KMS-11 (cell line): Measurements from ENCODE around the gene ASZ1.

Experiments used
- H2AFZ ChIP-seq: fragments of 200-600 bp; sonication (generic); 2 replicates; pipeline ENCODE4 v1.6.1; 2016; ENCODE audit warnings: antibody characterized with exemption, mixed run types, low read depth
- H3K27ac ChIP-seq: fragments of 200-600 bp; sonication (generic); 2 replicates; pipeline ENCODE4 v1.6.1; 2016; ENCODE audit warnings: mild to moderate bottlenecking, mixed run types
- H3K27me3 ChIP-seq: fragments of 200-600 bp; sonication (generic); 2 replicates; pipeline ENCODE4 v1.6.1; 2017; ENCODE audit warnings: mild to moderate bottlenecking, low read depth, mixed run types, moderate library complexity; ENCODE audit not compliant: insufficient read depth
- H3K36me3 ChIP-seq: fragments of 200-600 bp; sonication (generic); 2 replicates; pipeline ENCODE4 v1.6.1; 2017; ENCODE audit warnings: mild to moderate bottlenecking, mixed run types; ENCODE audit not compliant: insufficient read depth
- H3K4me1 ChIP-seq: fragments of 200-600 bp; sonication (generic); 2 replicates; pipeline ENCODE4 v1.6.1; 2016; ENCODE audit warnings: mild to moderate bottlenecking, low read depth, mixed run types; ENCODE audit not compliant: poor library complexity, severe bottlenecking
- H3K4me2 ChIP-seq: fragments of 200-600 bp; sonication (generic); 2 replicates; pipeline ENCODE4 v1.7.0; 2016; ENCODE audit warnings: mild to moderate bottlenecking, mixed run types
- H3K4me3 ChIP-seq: fragments of 200-600 bp; sonication (generic); IDR thresholded peaks from 2 replicates; pipeline ENCODE4 v1.6.1; 2017; ENCODE audit warnings: low read depth, low read length, mixed read lengths; ENCODE audit not compliant: insufficient read depth
- H3K79me2 ChIP-seq: fragments of 200-600 bp; sonication (generic); 2 replicates; pipeline ENCODE4 v1.6.1; 2016; ENCODE audit warnings: low read depth, mixed run types; ENCODE audit not compliant: insufficient read depth
- H3K9ac ChIP-seq: fragments of 200-600 bp; sonication (generic); 2 replicates; pipeline ENCODE4 v1.6.1; 2016; ENCODE audit warnings: mild to moderate bottlenecking, mixed run types
- H4K20me1 ChIP-seq: fragments of 200-600 bp; sonication (generic); 2 replicates; pipeline ENCODE4 v1.6.1; 2016; ENCODE audit warnings: mild to moderate bottlenecking, mixed run types; ENCODE audit not compliant: insufficient read depth
- CTCF ChIP-seq: fragments of 200-600 bp; sonication (generic); conservative IDR thresholded peaks from 2 replicates; pipeline ENCODE4 v1.6.1; 2017; ENCODE audit warnings: low read depth, mild to moderate bottlenecking, antibody characterized with exemption, low read length, moderate library complexity, mixed read lengths

Gene ASZ1

GRCh38 chr7:117389871-117390270, 37.4 kb downstream of the ASZ1 start:
- Histone ChIP-seq H3K79me2 (no peaks in the 10 kb centered on the region), H4K20me1 (no peaks in the 10 kb centered on the region), H3K4me2 (no peak overlapping the region), H3K9ac (no peak overlapping the region), H2AFZ (no peak overlapping the region), H3K27ac (no peak overlapping the region), H3K4me1 (no peaks in the 10 kb centered on the region), H3K4me3 (no peak overlapping the region), H3K36me3 (no peaks in the 10 kb centered on the region), H3K27me3 (no peaks in the 10 kb centered on the region)
- TF ChIP-seq CTCF, result no peak

- H3K4me3 ChIP-seq, result no peak overlapping the region
- H3K27ac ChIP-seq, result no peak overlapping the region
- no peak overlapping the region for H3K4me2 ChIP-seq
- no peaks in the 10 kb centered on the region for H3K4me1 ChIP-seq
- H2AFZ ChIP-seq, result 0 out of 2 replicates have a peak overlapping the region, but pooled peaks have one; percentile 10
- no peaks in the 10 kb centered on the region for H3K27me3 ChIP-seq
- H3K79me2 ChIP-seq, result no peaks in the 10 kb centered on the region
- TF ChIP-seq CTCF, result no peak
- H3K9ac ChIP-seq, result no peak overlapping the region
- H3K36me3 ChIP-seq, result no peaks in the 10 kb centered on the region
- no peaks in the 10 kb centered on the region for H4K20me1 ChIP-seq
Observed at GRCh38 chr7:117386110-117386706, 41.1 kb downstream of the ASZ1 start.

GRCh38 chr7:117385363-117386109, 41.8 kb downstream of the ASZ1 start:
- TF ChIP-seq CTCF, result peak; percentile 70
- Histone ChIP-seq H4K20me1 (no peaks in the 10 kb centered on the region), H3K79me2 (no peaks in the 10 kb centered on the region), H3K4me2 (no peak overlapping the region), H3K27ac (no peak overlapping the region), H2AFZ (0 out of 2 replicates have a peak overlapping the region, but pooled peaks have one; percentile 10), H3K4me3 (no peak overlapping the region), H3K9ac (no peak overlapping the region), H3K4me1 (no peaks in the 10 kb centered on the region), H3K27me3 (no peaks in the 10 kb centered on the region), H3K36me3 (no peaks in the 10 kb centered on the region)

GRCh38 chr7:117384688-117385362, 42.5 kb downstream of the ASZ1 start:
- Histone ChIP-seq H3K27ac (no peak overlapping the region), H3K36me3 (no peaks in the 10 kb centered on the region), H3K79me2 (no peaks in the 10 kb centered on the region), H3K27me3 (no peaks in the 10 kb centered on the region), H2AFZ (no peak overlapping the region), H3K4me1 (no peaks in the 10 kb centered on the region), H3K9ac (no peak overlapping the region), H3K4me2 (no peak overlapping the region), H4K20me1 (no peaks in the 10 kb centered on the region), H3K4me3 (no peak overlapping the region)
- no peak for TF ChIP-seq CTCF
